ENCODE results near the gene SPATA16. TPM values are rescaled to one million over a fixed set of nuclear protein-coding genes. Genes with fewer than 3 reads are reported as not detected.

The SPATA16 gene
- total RNA-seq, 1 donor: not detected

DNA sequence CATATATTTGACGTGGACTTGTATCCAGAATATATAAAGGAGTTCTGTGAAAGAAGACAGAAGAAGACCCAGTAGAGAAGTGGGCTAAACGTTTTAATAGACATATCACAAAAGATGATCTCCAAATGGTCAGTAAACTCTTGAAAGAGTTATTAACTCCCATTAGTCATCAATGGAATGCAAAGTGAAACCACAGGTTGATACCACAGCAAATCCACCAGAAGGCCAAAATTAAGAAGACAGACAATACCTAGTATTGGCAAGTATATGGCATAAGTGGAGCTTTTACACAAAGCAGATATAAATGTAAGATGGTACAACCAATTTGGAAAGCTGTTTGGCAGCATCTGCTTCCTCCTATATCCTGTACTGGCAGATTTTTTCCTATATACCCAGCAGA lies 6.0 kb downstream of the SPATA16 start:
- DNase-seq (ENCODE audit: low read depth): no peak
- TF ChIP-seq, protein P1, sequence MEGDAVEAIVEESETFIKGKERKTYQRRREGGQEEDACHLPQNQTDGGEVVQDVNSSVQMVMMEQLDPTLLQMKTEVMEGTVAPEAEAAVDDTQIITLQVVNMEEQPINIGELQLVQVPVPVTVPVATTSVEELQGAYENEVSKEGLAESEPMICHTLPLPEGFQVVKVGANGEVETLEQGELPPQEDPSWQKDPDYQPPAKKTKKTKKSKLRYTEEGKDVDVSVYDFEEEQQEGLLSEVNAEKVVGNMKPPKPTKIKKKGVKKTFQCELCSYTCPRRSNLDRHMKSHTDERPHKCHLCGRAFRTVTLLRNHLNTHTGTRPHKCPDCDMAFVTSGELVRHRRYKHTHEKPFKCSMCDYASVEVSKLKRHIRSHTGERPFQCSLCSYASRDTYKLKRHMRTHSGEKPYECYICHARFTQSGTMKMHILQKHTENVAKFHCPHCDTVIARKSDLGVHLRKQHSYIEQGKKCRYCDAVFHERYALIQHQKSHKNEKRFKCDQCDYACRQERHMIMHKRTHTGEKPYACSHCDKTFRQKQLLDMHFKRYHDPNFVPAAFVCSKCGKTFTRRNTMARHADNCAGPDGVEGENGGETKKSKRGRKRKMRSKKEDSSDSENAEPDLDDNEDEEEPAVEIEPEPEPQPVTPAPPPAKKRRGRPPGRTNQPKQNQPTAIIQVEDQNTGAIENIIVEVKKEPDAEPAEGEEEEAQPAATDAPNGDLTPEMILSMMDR (IDR thresholded peaks at IDR 0.05; ENCODE audit: insufficient read depth, low read length): no peak
- no peak overlapping the region for H3K4me3 ChIP-seq (ENCODE audit: low read depth, low read length)

DNA sequence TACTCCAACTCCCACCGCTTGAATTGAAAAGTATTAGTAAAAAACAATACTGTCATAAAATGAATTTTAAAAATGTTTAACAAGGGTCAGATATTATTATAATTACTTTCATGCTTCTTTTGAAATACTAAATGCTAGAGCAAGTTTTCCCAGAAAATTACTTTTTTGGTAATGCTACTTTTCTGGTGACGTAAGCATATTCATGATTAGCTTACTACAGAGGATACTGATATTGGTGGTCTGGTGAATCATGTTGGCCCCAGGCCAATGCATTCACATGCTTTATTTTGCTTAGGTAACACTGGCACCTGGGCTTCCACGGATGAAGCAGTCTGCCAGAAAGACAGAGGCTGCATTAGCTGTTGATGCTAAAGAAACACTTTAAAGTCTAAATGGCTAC lies 12.4 kb downstream of the SPATA16 start:
- TF ChIP-seq, protein P1 (IDR thresholded peaks at IDR 0.05; ENCODE audit: insufficient read depth, low read length): no peak
- DNase-seq (ENCODE audit: low read depth): no peak
- H3K4me3 ChIP-seq (ENCODE audit: low read depth, low read length): no peak overlapping the region

DNA sequence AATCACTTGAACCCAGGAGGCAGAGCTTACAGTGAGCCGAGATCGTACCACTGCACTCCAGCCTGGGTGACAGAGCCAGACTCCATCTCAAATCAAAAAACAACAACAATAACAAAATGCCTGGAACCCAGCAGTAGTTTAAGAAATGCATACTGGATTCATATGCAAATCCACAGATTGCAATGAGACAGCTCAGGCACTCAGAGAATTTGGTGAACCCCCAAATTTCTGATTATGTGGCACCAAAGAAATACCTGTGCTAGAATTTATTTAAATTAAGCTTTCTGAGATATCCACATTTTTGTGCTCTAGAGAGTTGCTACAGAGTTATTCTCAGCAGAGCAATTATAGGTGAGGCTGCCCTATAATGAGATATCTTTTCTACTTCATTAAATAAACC lies 29.7 kb downstream of the SPATA16 start:
- TF ChIP-seq, protein P1 (IDR thresholded peaks at IDR 0.05; ENCODE audit: insufficient read depth, low read length): no peak
- H3K4me3 ChIP-seq (ENCODE audit: low read depth, low read length): no peak overlapping the region
- no peak for DNase-seq (ENCODE audit: low read depth)

DNA sequence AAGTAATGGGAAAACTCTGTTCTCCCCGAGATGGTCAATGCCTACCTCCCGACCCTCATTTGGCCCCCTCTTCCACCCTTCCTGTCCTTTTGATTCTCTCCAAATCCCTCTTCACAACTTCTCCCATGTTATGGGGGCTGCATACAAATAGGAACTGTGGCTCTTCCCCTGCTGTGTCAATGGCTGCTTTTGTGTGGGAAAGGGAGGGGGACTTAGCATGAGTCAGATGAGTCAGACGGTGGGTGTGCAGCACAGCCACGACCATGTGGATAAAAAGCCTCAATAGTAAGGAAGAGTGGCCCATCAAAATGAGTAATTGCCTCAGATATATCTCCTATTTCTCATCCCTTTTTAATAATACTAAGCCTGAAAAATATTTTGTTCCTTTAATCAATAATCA lies 31.9 kb downstream of the SPATA16 start:
- H3K4me3 ChIP-seq (ENCODE audit: low read depth, low read length): no peak overlapping the region
- TF ChIP-seq, protein P1 (IDR thresholded peaks at IDR 0.05; ENCODE audit: insufficient read depth, low read length): no peak
- no peak for DNase-seq (ENCODE audit: low read depth)

DNA sequence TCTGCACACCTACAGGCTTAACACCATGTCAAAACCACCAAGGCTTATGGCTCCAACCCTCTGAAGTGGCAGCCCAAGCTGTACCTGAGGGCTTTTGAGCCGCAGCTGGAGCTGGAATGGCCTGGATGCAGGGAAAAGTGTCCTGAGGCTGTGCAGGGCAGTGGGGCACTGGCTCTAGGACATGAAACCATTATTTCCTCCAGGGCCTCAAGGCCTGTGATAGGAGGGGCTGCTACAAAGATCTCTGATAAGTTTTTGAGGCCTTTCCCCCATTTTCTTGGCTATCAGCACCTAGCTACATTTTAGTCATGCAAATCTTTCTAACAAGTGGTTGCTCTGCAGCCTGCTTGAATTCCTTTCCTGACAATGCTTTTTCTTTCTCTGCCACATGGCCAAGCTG lies 37.6 kb downstream of the SPATA16 start:
- no peak overlapping the region for H3K4me3 ChIP-seq (ENCODE audit: low read depth, low read length)
- TF ChIP-seq, protein P1 (IDR thresholded peaks at IDR 0.05; ENCODE audit: insufficient read depth, low read length): no peak
- DNase-seq (ENCODE audit: low read depth): no peak

DNA sequence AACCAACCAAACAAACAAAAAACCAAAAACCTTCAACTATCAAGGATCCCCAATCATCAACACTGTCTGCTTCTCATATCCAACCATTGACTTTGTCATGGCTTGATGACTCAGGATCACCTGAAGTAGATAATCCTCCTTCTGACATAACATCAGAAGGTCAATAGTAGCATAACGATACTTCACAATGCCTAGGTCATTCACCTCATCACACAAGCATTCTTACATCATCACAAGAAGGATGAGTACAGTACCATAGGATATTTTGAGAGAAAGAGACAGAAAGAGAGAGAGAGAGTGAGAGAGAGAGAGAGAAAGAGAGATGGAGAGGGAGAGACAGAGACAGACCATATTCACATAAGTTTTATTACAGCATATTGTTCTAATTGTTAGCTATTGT lies 42.1 kb downstream of the SPATA16 start:
- TF ChIP-seq, protein P1 (IDR thresholded peaks at IDR 0.05; ENCODE audit: insufficient read depth, low read length): no peak
- H3K4me3 ChIP-seq (ENCODE audit: low read depth, low read length): no peak overlapping the region
- no peak for DNase-seq (ENCODE audit: low read depth)

DNA sequence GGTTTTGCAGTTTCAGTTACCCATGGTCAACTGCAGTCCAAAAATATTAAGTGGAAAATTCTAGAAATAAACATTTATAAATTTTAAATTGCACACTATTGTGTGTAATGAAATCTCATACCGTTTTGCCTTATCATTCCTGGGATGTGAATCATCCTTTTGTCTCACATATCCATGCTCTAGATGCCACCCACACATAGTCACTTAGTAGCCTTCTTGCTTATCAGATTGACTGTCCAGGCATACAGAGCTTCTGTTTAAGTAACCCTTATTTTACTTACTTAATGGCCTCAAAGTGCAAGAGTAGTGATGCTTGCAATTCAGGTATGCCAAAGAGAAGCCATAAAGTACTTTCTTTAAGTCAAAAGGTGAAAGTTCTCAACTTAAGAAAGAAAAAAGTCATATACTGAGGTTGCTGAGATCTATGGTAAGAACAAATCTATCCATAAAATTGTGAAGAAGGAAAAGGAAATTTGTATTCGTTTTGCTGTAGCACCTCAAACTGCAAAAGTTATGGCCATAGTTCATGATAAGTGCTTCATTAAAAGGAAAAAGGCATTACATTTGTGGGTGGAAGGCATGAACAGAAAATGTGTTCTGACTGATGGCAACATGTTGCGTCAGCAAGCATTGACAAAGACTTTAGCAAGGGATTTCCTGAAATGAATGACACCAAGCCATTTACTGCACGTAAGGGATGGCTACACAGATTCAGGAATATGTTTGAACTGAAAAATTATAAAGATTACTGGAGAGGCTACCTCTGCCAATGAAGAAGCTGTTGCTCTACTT lies 43.8 kb downstream of the SPATA16 start:
- peak; percentile 2 for DNase-seq (ENCODE audit: low read depth)
- H3K4me3 ChIP-seq (ENCODE audit: low read depth, low read length): no peak overlapping the region
- TF ChIP-seq, protein P1 (IDR thresholded peaks at IDR 0.05; ENCODE audit: insufficient read depth, low read length): no peak

Measured in fibroblast of the aortic adventitia (primary cell).